H1 (cell line): ENCODE results near the gene FAM53A. TPM values are rescaled to one million over a fixed set of nuclear protein-coding genes. Genes with fewer than 3 reads are reported as not detected.

ENCODE experiments used
- CTCF ChIA-PET: fragments of 300-600 bp; sonication (Branson Sonifier 250); formaldehyde crosslinking; loops from one replicate; lab custom pipeline; 2021; ENCODE audit not compliant: partially characterized antibody; lab: Charles Lee
- POLR2A ChIA-PET: fragments of 300-600 bp; sonication (Branson Sonifier 250); formaldehyde crosslinking; loops from one replicate; lab custom pipeline; 2021; ENCODE audit warnings: inconsistent platforms; ENCODE audit not compliant: partially characterized antibody; lab: Charles Lee
- DNase-seq, 2 experiments: peaks; one replicate each; pipeline versions ENCODE4 v3.0.0 to v3.0.0-alpha.2; 2010 to 2022; ENCODE audit warnings: low spot score in 2 of 2, low read depth in 1 of 2, mixed read lengths in 1 of 2
- FAIRE-seq: peaks from 2 replicates; lab custom pipeline; 2011; peaks lifted over from hg19 to GRCh38; lab: Jason Lieb, UNC
- H2AFZ ChIP-seq: 2 replicates; pipeline ENCODE4 v1.8.1; 2012; ENCODE audit warnings: low read length, inconsistent platforms
- H2AK5ac ChIP-seq: 2 replicates; pipeline ENCODE4 v1.6.1; 2013; ENCODE audit warnings: low read depth, low read length
- H2BK120ac ChIP-seq: replicated peaks from 2 replicates; pipeline ENCODE3; 2013; ENCODE audit warnings: low read depth, low read length, inconsistent platforms
- H2BK12ac ChIP-seq: 2 replicates; pipeline ENCODE4 v1.6.1; 2013; ENCODE audit warnings: low read depth, low read length
- H2BK15ac ChIP-seq: 2 replicates; pipeline ENCODE4 v1.6.1; 2013; ENCODE audit warnings: low read length
- H2BK20ac ChIP-seq: 2 replicates; pipeline ENCODE4 v1.6.1; 2013; ENCODE audit warnings: low read length
- H2BK5ac ChIP-seq: 2 replicates; pipeline ENCODE4 v1.6.1; 2013; ENCODE audit warnings: low read depth, low read length
- H3K14ac ChIP-seq: 2 replicates; pipeline ENCODE4 v1.6.1; 2013; ENCODE audit warnings: inconsistent platforms; ENCODE audit not compliant: insufficient read length
- H3K18ac ChIP-seq: 2 replicates; pipeline ENCODE4 v1.6.1; 2013; ENCODE audit warnings: low read length; ENCODE audit errors: extremely low read depth
- H3K23ac ChIP-seq: 2 replicates; pipeline ENCODE4 v1.6.1; 2013; ENCODE audit warnings: inconsistent platforms; ENCODE audit not compliant: insufficient read length
- H3K23me2 ChIP-seq: 2 replicates; pipeline ENCODE4 v1.6.1; 2013; ENCODE audit warnings: low read depth, low read length
- H3K27ac ChIP-seq: 2 replicates; pipeline ENCODE4 v1.6.1; 2011; ENCODE audit warnings: low read depth, low read length, inconsistent platforms
- H3K27me3 ChIP-seq, 4 experiments: replicated peaks in 1 of 4; 1 replicate in 1 of 4; 2 replicates in 3 of 4; pipeline versions ENCODE4 v1.6.1 to v1.8.1; 2011 to 2013; ENCODE audit warnings: low read length in 3 of 4, mild to moderate bottlenecking in 3 of 4, inconsistent platforms in 2 of 4, mixed read lengths in 2 of 4, moderate library complexity in 1 of 4; ENCODE audit not compliant: control insufficient read depth in 3 of 4, insufficient read depth in 3 of 4; ENCODE audit errors: extremely low read depth in 1 of 4
- H3K36me3 ChIP-seq, 4 experiments: 2 replicates each; pipeline versions ENCODE4 v1.6.1 to v1.8.1; 2011 to 2013; ENCODE audit warnings: mild to moderate bottlenecking in 4 of 4, low read length in 3 of 4, moderate library complexity in 2 of 4, control low read depth in 1 of 4, inconsistent platforms in 1 of 4; ENCODE audit not compliant: insufficient read depth in 4 of 4, control insufficient read depth in 2 of 4
- H3K4ac ChIP-seq: replicated peaks from 2 replicates; pipeline ENCODE3; 2013; ENCODE audit warnings: low read length, low read depth, mixed read lengths, inconsistent platforms; ENCODE audit not compliant: insufficient read length
- H3K4me1 ChIP-seq, 4 experiments: replicated peaks in 1 of 4; 1 replicate in 1 of 4; 2 replicates in 3 of 4; pipeline versions ENCODE4 v1.6.1 to v1.8.1; 2011 to 2013; ENCODE audit warnings: low read length in 3 of 4, inconsistent platforms in 2 of 4, mixed read lengths in 1 of 4; ENCODE audit not compliant: insufficient read depth in 4 of 4, control insufficient read depth in 3 of 4
- H3K4me2 ChIP-seq, 2 experiments: 2 replicates each; pipeline versions ENCODE4 v1.6.1 to v1.8.1; 2011 to 2013; ENCODE audit warnings: low read depth in 2 of 2, low read length in 2 of 2, control low read depth in 1 of 2, inconsistent platforms in 1 of 2, mild to moderate bottlenecking in 1 of 2; ENCODE audit not compliant: insufficient read depth in 1 of 2
- H3K4me3 ChIP-seq, 4 experiments: fragments of 200-600, 300-600 bp in 1 of 4; sonication (generic), shearing (Covaris generic), sonication (Bioruptor Twin) in 1 of 4; 2 replicates each; pipeline versions ENCODE4 v1.5.1 to v1.8.1; 2011 to 2016; ENCODE audit warnings: low read length in 4 of 4, low read depth in 3 of 4, control low read depth in 2 of 4, inconsistent platforms in 2 of 4, mild to moderate bottlenecking in 2 of 4, mixed read lengths in 1 of 4, moderate library complexity in 1 of 4; ENCODE audit not compliant: insufficient read depth in 2 of 4; ENCODE audit errors: extremely low read depth in 1 of 4
- H3K56ac ChIP-seq: replicated peaks from 2 replicates; pipeline ENCODE3; 2013; ENCODE audit warnings: low read depth, mild to moderate bottlenecking, mixed read lengths, low read length, inconsistent platforms; ENCODE audit not compliant: insufficient read length
- H3K79me1 ChIP-seq: 2 replicates; pipeline ENCODE4 v1.6.1; 2013; ENCODE audit warnings: low read depth, low read length, control low read depth
- H3K79me2 ChIP-seq, 2 experiments: 2 replicates each; pipeline versions ENCODE4 v1.6.1 to v1.8.1; 2012 to 2013; ENCODE audit warnings: low read length in 2 of 2, mild to moderate bottlenecking in 2 of 2, inconsistent platforms in 1 of 2; ENCODE audit not compliant: insufficient read depth in 2 of 2, control insufficient read depth in 1 of 2
- H3K9ac ChIP-seq, 4 experiments: replicated peaks in 1 of 4; 1 replicate in 1 of 4; 2 replicates in 3 of 4; pipeline versions ENCODE4 v1.6.1 to v1.8.1; 2011 to 2013; ENCODE audit warnings: low read depth in 3 of 4, low read length in 3 of 4, control low read depth in 2 of 4, mild to moderate bottlenecking in 2 of 4, moderate library complexity in 2 of 4, inconsistent platforms in 1 of 4; ENCODE audit errors: extremely low read depth in 1 of 4
- H3K9me3 ChIP-seq, 2 experiments: 2 replicates each; pipeline versions ENCODE4 v1.6.1 to v1.8.1; 2012 to 2013; ENCODE audit warnings: mild to moderate bottlenecking in 2 of 2, moderate library complexity in 2 of 2, control low read depth in 1 of 2, inconsistent platforms in 1 of 2, low read depth in 1 of 2, low read length in 1 of 2, mixed read lengths in 1 of 2; ENCODE audit not compliant: insufficient read depth in 2 of 2
- H4K20me1 ChIP-seq, 2 experiments: replicated peaks in 1 of 2; 2 replicates each; pipeline versions ENCODE3 to v1.8.1; 2011 to 2013; ENCODE audit warnings: inconsistent platforms in 2 of 2, low read length in 2 of 2, mild to moderate bottlenecking in 1 of 2; ENCODE audit not compliant: insufficient read depth in 2 of 2, control insufficient read depth in 1 of 2
- H4K5ac ChIP-seq: 2 replicates; pipeline ENCODE4 v1.6.1; 2013; ENCODE audit warnings: low read length, low read depth, mixed read lengths, inconsistent platforms; ENCODE audit not compliant: insufficient read length
- H4K8ac ChIP-seq: 2 replicates; pipeline ENCODE4 v1.8.0; 2013; ENCODE audit warnings: mild to moderate bottlenecking, moderate library complexity, low read length, inconsistent platforms; ENCODE audit not compliant: insufficient read depth; ENCODE audit errors: extremely low read depth
- H4K91ac ChIP-seq: replicated peaks from 2 replicates; pipeline ENCODE3; 2013; ENCODE audit warnings: low read length, mixed read lengths, inconsistent platforms; ENCODE audit not compliant: insufficient read length
- ATF2 ChIP-seq: IDR thresholded peaks from 2 replicates; pipeline ENCODE4 v1.6.1; 2012; ENCODE audit warnings: low read length, inconsistent platforms
- BRCA1 ChIP-seq: IDR thresholded peaks from 2 replicates; pipeline ENCODE4 v1.6.1; 2012; ENCODE audit warnings: low read depth, low read length, improper control_type of control experiment
- CREB1 ChIP-seq: IDR thresholded peaks from 2 replicates; pipeline ENCODE4 v1.6.1; 2012; ENCODE audit warnings: inconsistent platforms
- CTBP2 ChIP-seq: IDR thresholded peaks from 2 replicates; pipeline ENCODE4 v1.7.0; 2011; ENCODE audit warnings: borderline replicate concordance, mild to moderate bottlenecking, moderate library complexity, mixed read lengths, low read length; ENCODE audit not compliant: insufficient read depth, insufficient read length
- E2F6 ChIP-seq: IDR thresholded peaks from 2 replicates; pipeline ENCODE4 v1.6.1; 2012; ENCODE audit warnings: inconsistent platforms
- NANOG ChIP-seq: IDR thresholded peaks from 2 replicates; pipeline ENCODE4 v1.6.1; 2011; ENCODE audit warnings: low read length, low read depth, mild to moderate bottlenecking, inconsistent platforms; ENCODE audit not compliant: insufficient read depth, poor library complexity, severe bottlenecking
- PHF8 ChIP-seq: fragments of 200-600 bp; sonication (generic); conservative IDR thresholded peaks from 2 replicates; pipeline ENCODE4 v1.7.1; 2012; ENCODE audit warnings: low read depth, mild to moderate bottlenecking, inconsistent platforms, low read length, moderate library complexity
- SIRT6 ChIP-seq: IDR thresholded peaks from one replicate; pipeline ENCODE4 v1.7.1; 2012; ENCODE audit warnings: low read length, inconsistent platforms
- SIX5 ChIP-seq: IDR thresholded peaks from 2 replicates; pipeline ENCODE4 v1.6.1; 2011; ENCODE audit warnings: mild to moderate bottlenecking, low read depth, low read length
- SRF ChIP-seq: IDR thresholded peaks from 2 replicates; pipeline ENCODE4 v1.6.1; 2011; ENCODE audit warnings: mild to moderate bottlenecking, low read depth, low read length, moderate library complexity
- SUZ12 ChIP-seq: fragments of 200-600 bp; sonication (generic); IDR thresholded peaks from 2 replicates; pipeline ENCODE4 v1.6.1; 2012; ENCODE audit warnings: mild to moderate bottlenecking, inconsistent platforms, low read length, moderate library complexity, mixed read lengths
- TAF7 ChIP-seq: optimal IDR thresholded peaks from 2 replicates; pipeline ENCODE3; 2011; ENCODE audit warnings: low read depth, mild to moderate bottlenecking, inconsistent platforms, low read length, moderate library complexity, borderline replicate concordance
- WGBS, 2 experiments: shearing (Covaris generic) in 1 of 2; methylation state at CpG; one replicate each; pipeline versions ENCODE4 v1.1.6 to v1.1.7; 2013 to 2015; ENCODE audit warnings: low lambda C conversion rate in 2 of 2, mixed read lengths in 2 of 2, inconsistent platforms in 1 of 2, low coverage in 1 of 2, missing lambda C conversion rate in 1 of 2; ENCODE audit not compliant: insufficient replicate concordance in 2 of 2, insufficient coverage in 1 of 2, insufficient read length in 1 of 2; ENCODE audit errors: extremely low coverage in 1 of 2, missing lambda C conversion rate in 1 of 2; 5-methylcytosine and 5-hydroxymethylcytosine counted together
- polyA plus RNA-seq, 7 experiments: library from polyadenylated mRNA; depleted of rRNA in 3 of 7; stranded (reverse) in 5 of 7; unstranded in 2 of 7; fragments of >200 nt in 5 of 7; fragments of 200-250 nt in 2 of 7; gene quantifications; 1 replicate in 5 of 7; 2 replicates in 1 of 7; 4 replicates in 1 of 7; pipeline versions ENCODE4 v1.2.1 to v1.2.3, GENCODE V29; 2011 to 2013; ENCODE audit warnings: missing spikeins in 2 of 7, mixed read lengths in 2 of 7
- total RNA-seq: library from RNA; stranded (reverse); fragmentation: NEBNext Ultra II Directional; extraction: Animal tissue kit (Norgen Biotek cat#: 25700); gene quantifications from 2 replicates; pipeline ENCODE4 v1.2.1, GENCODE V29; 2021

The FAM53A gene
- total and polyA plus RNA-seq, 2 of the 8 experiments (the other 6 are each of a cell fraction or from before 2014, with no cell fraction given): 1.9 to 2.0 TPM

- POLR2A ChIA-PET: no interaction called here
- no peak overlapping the region for H3K14ac ChIP-seq
- no peak overlapping the region for H3K18ac ChIP-seq
- H3K9ac ChIP-seq: no peak overlapping the region
- no peak overlapping the region for H2BK20ac ChIP-seq
- 90% methylated on average over 10 of the region's 10 CpGs; no CpG with 5 or more reads in 1 of the 2 experiments for WGBS, 2 experiments
- H3K4me3 ChIP-seq: no peak overlapping the region
- H3K9me3 ChIP-seq: peaks cover 0 to 17% of the 10 kb centered on the region in 2 experiments; a peak in 2 of 4 replicates
- no peaks in the 10 kb centered on the region for H3K4me1 ChIP-seq
- no peak overlapping the region for H2BK15ac ChIP-seq
- H4K8ac ChIP-seq: no peak overlapping the region
- H2AFZ ChIP-seq: no peak overlapping the region
- no peak overlapping the region for H3K4me2 ChIP-seq
- FAIRE-seq (no peak), DNase-seq (no peak)
- H3K23ac ChIP-seq: no peak overlapping the region
- CTCF ChIA-PET: interaction anchor here (0.7 to 4.3 kb wide), 3 partner anchors 8 to 72 kb away, joined by 3 to 24 read pairs (median 4); no protein-coding TSS in a partner anchor
- H4K20me1 ChIP-seq: no peaks in the 10 kb centered on the region
- H3K27ac ChIP-seq: no peak overlapping the region
- no peak overlapping the region for H4K91ac ChIP-seq
- no peak overlapping the region for H2BK12ac ChIP-seq
- no peaks in the 10 kb centered on the region for H3K27me3 ChIP-seq
- no peak overlapping the region for H3K4ac ChIP-seq
- H4K5ac ChIP-seq: no peak overlapping the region
- no peaks in the 10 kb centered on the region for H3K36me3 ChIP-seq
- H3K56ac ChIP-seq: no peak overlapping the region
- no peak overlapping the region for H2BK120ac ChIP-seq
- H3K79me1 ChIP-seq: no peaks in the 10 kb centered on the region
- H2AK5ac ChIP-seq: no peak overlapping the region
- H3K23me2 ChIP-seq: no peaks in the 10 kb centered on the region; the same call in 1 of the 2 replicates
- no peaks in the 10 kb centered on the region for H3K79me2 ChIP-seq
- H2BK5ac ChIP-seq: no peak overlapping the region
- no peak for TF ChIP-seq SUZ12
- TF ChIP-seq TAF7: no peak
- TF ChIP-seq PHF8: no peak
- TF ChIP-seq CTBP2: no peak
- no peak for TF ChIP-seq SRF
- TF ChIP-seq E2F6: no peak
- no peak for TF ChIP-seq CREB1
- TF ChIP-seq BRCA1: no peak
- no peak for TF ChIP-seq SIRT6
- no peak for TF ChIP-seq SIX5
- TF ChIP-seq NANOG: no peak
- no peak for TF ChIP-seq ATF2
These were observed 62.6 kb downstream of the FAM53A start for GRCh38 chr4:1621526-1621925.
